Fibroblast of skin of back (primary cell): ENCODE measurements around the gene OSBP2.

Source experiments
- DNase-seq: peaks from one replicate; pipeline ENCODE4 v3.0.0-alpha.2; 2013

OSBP2 gene

GRCh38 chr22:30945653-30946052 is 251.0 kb downstream of the OSBP2 start:
- DNase-seq = no peak

GRCh38 chr22:30946354-30946753 is 251.7 kb downstream of the OSBP2 start:
- no peak for DNase-seq

- DNase-seq = no peak
Measured at GRCh38 chr22:30947173-30947815, 252.6 kb downstream of the OSBP2 start.

GRCh38 chr22:30947816-30948454 is 253.3 kb downstream of the OSBP2 start:
- DNase-seq = peak; percentile 41

- DNase-seq = peak; percentile 61
Measured at GRCh38 chr22:30948930-30949342, 254.3 kb downstream of the OSBP2 start.

- no peak for DNase-seq
Measured at GRCh38 chr22:30949934-30950660, 255.4 kb downstream of the OSBP2 start.

- DNase-seq = no peak
Measured at GRCh38 chr22:30953206-30953605, 258.5 kb downstream of the OSBP2 start.

GRCh38 chr22:30955153-30955552 is 260.5 kb downstream of the OSBP2 start:
- no peak for DNase-seq
